ENCODE results near the gene HPSE2.

The HPSE2 gene

DNA sequence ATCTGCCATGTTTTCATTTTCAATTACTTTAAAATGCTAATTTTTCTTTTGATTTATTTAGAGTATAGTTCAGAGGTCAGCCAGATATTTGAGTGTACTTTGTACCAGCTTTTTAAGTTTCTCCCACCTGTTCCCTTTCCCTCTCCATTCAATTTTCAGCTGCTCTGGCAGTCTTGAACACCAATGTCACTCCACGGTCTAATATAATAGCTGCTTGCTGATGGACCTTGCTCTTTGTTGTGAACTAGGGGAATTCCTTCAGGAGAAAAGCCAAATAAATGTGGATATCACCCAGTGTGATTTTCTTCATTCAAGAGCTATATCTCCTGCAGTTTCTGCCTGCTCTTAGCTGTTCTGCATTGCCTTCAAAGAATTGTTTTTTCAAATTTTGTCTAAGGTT, 785.0 kb downstream of the HPSE2 start:
- in situ Hi-C loops (cut with MboI; ENCODE audit: low sequenced_read_pairs), result loop anchor here (25.0 kb wide), 2 partner anchors 212 to 587 kb away; no protein-coding TSS in a partner anchor

DNA sequence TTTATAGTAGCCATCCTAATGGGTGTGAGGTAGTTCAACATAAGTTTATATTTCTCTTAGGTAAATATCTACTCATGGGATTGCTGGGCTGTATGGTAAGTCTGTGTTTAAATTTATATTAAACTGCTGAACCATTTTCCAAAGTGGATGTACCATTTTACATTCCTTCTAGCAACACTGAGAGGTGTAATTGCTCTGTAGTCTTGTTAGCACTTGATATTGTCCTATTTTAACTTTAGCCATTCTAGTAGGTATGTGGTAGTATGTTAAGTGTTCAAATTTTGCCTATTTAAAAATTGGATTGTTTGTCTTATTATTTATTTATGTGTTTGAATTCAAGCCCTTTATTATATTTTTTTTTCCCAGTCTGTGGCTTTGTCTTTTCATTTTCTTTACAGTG, 786.4 kb downstream of the HPSE2 start:
- in situ Hi-C loops (cut with MboI; ENCODE audit: low sequenced_read_pairs), result no loop called here

DNA sequence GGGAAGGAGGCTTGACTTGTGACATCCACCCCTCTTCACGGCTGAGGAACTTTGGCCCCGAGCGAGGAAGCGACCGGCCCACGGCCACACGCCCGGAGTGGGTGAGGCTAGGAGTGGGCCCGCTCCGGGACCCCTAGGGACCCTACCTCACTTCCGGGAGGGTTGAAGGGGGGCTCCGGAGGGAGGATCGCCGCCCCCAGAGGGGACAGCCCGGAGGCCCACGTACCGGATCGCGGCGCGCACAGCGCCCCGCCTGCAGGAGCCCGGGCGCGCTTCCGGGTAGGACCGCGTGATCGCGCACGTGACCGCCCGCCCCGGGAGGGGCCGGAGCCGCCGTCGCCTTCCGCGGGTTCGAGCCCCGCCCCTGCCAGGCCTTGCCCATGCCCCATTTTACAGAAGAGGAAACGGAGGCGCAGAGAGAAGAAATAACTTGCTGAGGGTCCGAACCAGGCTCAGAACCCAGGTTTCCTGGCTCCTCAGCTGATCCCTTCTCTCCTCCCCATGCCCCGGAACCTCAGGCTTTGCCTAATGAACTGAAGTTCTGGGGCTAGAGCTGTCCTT, 788.9 kb downstream of the HPSE2 start, which contains the start of gene HPS1:
Gene HPS1 (minus strand): TSS at position 275 of the 561 bp plus-strand sequence. CDS start 3,695 bp downstream, outside the sequence.
- in situ Hi-C loops (cut with MboI; ENCODE audit: low sequenced_read_pairs), result no loop called here

DNA sequence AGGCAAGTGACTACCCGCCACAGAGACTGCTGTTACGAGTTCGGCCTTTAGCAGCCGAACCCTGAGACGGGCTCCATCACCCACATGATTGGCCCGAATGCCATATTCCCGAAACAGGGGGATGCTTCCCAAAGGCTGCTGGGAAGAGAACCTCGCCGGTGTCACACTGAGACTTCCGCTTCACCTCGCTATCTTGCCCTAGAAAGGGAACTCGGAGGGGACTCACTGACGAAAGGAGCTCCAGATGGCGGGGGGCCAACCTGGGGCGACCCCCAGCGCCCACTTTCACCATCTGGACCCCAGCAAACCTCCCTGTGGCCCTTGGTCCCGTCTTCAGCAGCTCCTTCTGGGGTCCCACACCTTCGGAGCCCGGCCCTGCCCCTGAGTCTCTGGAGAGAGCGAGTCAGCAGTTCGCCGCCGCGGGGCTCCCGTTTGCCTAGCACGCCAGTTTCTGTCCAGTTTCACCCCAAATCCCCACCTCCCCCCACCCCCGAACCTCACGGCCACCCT, 789.4 kb downstream of the HPSE2 start:
- in situ Hi-C loops (cut with MboI; ENCODE audit: low sequenced_read_pairs), result no loop called here

DNA sequence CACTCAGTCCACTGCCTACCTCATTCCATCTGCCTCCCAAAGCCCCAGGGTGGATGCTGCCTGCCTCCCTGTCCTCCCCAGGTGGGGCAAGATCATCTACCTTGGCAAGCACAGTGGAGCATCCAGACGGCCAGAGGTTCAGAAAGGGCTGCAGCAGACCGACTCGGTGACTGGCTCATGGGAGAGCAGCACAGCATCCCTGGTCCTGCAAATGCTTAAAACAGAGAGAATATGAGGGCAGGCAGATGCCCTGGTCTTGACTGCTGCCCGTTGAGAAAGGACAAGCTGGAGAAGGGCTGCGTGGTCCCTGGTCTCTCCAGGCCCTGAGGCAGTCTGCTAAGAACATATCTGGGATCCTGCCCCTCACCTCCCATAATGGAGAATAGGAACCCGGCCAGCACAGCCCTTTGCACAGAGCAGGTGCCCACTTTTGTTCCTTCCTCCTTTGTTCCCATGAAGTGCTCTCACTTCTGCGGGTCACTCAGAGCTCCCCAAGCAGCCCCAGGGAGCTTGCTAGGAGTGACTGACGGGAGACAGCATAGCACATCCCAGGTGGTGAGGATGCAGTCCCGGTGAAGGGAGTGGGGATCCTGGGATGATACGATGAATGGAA, 790.3 kb downstream of the HPSE2 start:
- in situ Hi-C loops (cut with MboI; ENCODE audit: low sequenced_read_pairs), result no loop called here

DNA sequence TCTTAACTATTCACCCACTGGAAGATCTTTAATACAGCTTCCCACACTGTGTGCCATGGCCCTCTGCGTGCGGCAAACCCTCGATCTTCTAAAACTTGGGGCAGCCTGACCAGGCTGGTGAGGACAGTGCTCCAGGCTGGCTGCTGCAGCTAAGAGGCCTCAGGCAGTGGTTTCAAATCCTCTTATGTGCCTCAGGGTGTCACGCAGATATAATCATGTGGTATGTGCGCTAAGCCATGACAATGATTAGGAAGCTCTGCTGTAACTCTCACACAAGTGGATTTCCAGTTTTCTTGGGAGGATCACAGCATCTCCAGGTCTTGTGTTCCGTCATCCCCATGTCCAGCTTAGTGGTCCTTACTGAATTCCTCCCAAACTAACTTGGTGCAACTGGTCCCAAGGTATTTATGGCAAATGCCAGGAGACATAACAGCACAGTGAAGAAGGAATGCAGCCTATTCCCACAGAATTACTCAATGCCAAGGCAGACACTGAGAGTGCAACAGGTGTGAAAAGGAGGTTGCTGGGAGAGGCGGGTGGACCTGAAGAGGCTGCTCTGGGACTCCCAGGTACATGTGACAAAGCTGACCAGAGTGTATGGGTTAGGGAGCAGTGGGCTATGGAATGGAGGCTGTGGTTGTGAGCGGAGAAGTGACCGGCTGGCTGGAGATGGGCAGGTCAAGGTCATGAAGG, 791.2 kb downstream of the HPSE2 start:
- in situ Hi-C loops (cut with MboI; ENCODE audit: low sequenced_read_pairs), result no loop called here

DNA sequence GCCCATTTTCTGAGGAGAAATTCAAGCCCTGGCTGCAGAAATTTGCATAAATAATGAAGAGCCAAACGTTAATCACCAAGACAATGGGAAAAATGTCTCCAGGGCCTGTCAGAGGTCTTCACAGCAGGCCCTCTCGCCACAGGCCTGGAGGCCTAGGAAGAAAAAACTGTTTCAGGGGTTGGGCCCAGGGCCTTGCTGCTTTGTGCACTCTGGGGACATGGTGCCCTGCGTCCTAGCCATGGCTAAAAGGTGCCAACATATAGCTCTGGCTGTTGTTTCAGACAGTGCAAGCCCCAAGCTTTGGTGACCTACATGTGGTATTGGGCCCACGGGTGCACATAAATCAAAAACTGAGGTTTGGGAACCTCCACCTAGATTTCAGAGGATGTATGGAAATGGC, 796.9 kb downstream of the HPSE2 start:
- in situ Hi-C loops (cut with MboI; ENCODE audit: low sequenced_read_pairs), result no loop called here

DNA sequence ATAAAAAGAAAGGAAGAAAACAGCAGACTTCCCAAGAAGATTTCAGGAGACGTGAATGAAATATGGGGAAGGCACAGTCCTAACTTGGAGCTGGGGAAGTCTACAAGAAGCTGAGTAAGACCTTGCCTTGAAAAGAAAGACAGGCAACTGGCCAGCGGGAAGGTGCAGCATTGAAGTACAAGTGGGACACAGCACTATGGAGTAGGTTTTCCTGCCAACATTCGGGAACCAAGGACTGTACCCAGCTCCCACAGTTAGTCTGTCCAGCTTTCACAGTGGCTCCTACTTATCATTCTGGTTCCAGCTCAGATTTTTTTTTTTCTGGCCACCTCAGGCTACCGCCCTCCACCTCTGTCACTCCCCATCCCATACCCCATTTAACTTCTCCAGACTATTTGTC, 798.9 kb downstream of the HPSE2 start:
- in situ Hi-C loops (cut with MboI; ENCODE audit: low sequenced_read_pairs), result no loop called here

DNA sequence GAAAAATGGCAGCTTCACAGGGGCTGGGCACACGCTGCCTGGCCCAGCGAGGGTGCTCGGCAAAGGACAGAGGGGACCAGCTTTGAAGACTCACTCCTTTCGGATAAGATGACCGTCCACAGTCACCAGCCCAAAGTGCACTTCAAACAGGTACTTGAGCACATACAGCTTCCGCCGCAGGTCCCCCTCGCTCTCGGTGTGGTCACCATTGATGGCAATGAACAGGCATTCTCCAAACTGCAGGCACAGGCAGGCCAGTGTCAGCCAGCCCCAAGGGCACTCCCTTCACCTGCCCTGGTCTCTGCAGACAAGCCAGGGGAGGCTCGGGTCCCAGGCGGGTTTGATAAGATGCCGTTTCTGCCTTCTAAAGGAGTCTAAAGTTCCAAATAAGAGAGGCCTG, 800.5 kb downstream of the HPSE2 start:
- in situ Hi-C loops (cut with MboI; ENCODE audit: low sequenced_read_pairs), result no loop called here

DNA sequence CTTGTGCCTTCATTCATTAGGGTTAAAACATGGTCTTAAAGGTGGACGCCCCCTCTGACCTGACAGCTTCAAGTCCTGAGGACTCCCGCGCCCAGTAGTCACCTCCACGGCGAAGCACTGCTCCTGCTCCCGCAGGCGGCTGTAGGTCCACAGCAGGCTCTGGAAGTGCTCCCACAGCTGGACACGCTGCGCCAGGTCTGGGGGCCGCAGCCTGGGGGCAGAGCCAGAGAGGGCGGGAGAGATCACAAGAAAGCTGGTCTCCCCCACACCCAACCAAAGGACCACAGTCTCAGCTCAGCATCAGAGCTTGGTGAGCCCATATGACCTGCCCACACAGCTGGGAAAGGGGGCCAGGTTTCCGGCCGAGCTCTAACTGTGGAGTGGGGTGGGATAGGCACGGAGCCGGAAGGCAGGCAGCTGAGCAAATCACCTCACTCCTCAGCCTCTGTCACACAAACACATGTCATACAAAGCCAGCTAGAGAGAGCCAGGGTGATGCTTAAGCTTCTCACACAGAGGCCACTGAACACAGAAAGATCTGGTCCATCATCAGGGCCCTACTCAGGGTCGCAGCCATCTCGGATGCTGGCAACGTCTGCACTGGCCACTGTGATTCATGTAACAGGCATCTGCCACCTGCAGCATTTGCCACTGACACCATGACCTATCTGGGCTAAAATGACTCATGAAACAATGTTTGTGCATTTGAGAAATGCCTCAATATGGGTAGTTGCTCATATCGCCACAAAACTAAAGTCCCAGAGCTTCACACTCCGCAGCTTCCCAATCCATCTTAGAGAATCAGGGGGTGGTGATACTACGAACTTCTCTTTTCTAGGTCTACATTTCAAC, 801.5 kb downstream of the HPSE2 start:
- in situ Hi-C loops (cut with MboI; ENCODE audit: low sequenced_read_pairs), result no loop called here

DNA sequence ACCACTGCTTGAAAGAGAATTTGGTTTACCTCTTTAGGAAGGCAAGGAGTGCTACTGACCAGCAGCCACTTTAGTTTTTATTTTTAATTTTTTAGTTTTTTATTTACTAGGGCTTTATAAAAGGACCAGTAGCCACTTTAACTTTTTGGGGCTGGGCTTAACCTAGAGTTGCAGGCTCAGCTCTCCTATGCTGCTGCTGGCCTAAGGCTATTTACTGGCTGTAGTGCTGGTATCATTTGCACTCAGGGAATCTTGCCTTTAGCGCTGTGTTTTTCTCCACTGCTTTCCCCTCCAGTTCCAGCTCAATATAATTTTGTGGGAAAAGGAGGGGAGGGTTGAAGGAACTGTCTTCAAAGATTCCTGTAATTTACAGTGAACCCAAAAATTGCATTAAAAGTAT, 802.3 kb downstream of the HPSE2 start:
- in situ Hi-C loops (cut with MboI; ENCODE audit: low sequenced_read_pairs), result no loop called here

DNA sequence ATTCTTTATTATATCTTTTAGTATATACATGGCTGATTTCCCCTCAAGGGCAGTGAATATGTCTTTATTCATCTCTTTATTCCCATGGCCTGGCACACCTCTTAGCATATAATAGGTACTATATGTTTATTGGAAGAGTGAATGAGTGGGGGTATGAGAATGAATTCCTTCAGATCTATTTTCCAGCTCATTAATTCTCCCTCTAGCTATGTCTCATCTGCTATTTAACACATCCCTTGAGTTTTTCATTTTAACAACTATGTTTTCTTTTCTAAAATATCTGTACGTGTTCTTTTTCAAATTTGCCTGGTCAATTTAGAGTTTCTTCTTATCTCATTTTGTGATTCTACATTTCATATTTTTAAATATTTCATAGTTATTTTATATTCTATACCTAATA, 803.3 kb downstream of the HPSE2 start:
- in situ Hi-C loops (cut with MboI; ENCODE audit: low sequenced_read_pairs), result no loop called here

DNA sequence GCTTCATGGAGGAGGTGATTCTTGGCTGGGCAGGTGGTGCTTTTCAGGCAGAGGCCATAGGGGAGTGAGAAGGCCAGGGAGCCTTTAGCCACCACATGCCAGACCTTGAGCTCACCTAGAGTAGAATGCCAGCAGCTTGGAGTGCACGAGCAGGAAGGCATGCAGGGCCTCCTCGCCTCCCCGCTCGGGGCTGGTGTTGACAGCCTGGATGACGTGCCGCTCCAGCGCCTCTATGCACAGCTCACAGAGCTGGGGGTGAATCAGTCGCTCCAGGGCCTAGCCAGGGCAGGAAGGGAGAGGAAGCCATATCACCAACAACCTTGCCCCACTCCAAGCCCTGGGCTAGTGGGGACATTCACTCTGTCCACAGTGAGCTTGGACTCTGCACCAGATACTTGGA, 804.6 kb downstream of the HPSE2 start:
- in situ Hi-C loops (cut with MboI; ENCODE audit: low sequenced_read_pairs), result no loop called here

DNA sequence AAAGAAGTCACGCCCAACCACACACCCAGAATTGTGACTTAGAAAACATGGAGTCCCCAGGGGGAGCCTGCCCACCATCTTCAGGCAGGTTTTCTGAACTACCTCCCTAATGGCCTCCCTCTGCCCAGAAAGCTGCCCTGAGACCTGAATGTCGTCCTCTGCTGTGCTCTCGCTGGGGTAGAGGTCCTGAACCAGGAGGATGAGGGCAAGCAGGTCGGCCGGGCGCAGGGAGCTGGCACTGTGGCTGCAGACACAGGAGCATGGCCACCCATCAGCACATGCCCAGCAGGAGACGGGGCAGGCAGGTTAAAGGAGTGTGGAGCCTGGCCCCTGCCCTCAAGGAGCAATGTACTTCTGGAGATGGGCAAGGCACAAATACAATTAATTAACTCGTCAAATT, 805.2 kb downstream of the HPSE2 start:
- in situ Hi-C loops (cut with MboI; ENCODE audit: low sequenced_read_pairs), result no loop called here

DNA sequence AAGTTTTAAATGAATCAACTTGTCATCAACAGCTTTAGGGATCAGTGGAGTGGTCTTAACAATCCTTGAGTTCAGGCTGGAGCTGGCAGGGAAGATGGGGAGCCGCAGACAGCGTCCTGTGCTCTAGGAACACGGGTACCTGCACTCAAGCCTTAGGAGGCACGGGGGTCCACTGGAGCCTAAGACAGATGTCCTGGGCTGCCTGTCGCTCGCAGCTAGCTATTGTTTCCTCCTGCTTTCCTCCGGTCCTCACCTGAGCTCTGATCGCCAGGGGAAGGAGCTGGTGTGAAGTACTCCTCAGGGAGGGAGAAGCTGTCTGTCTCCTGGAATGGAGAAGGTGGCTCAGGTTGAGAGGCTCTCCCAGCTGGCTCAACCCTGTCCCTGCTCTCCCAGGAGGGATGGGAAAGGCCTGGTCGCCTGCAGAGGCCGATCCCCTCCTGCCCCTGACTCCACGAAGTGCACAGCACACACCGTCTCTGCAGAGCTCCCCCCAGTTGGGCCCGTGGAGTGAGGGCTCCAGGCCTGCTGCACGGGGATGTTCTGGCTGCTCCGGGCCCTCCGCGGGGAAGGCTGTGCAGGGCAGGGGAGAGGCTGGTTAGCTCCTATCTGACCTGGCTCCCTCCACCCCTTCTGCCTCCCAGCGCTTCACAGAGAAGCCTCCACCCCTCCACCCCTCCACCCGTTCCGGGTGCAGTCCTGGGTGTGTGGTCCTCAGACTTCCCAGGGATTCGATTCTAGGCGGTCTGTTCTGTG, 806.2 kb downstream of the HPSE2 start:
- in situ Hi-C loops (cut with MboI; ENCODE audit: low sequenced_read_pairs), result no loop called here

DNA sequence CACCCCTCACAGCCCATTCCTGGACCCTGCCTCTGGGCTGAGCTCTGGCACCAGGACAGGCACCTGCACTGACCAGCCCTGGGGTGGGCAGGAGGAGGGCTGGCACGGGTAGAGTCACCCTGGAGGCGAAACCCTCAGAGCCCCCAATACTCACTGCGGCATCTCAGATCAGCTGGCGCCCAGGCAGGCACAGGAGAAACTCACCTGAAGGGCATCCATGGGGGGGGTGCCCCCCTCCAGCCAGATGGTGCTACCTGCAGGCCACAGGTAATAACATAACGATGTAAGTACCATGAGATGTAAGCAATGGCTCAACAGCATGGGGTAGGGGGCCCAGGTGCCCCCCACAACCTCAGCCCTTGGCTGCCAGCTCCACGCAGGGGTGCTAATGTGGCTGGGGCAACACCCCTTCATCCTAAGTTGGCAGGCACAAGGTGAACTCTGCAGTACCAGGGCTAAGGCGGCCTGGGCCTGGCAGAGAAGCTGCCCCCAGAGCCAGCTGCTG, 808.6 kb downstream of the HPSE2 start:
- in situ Hi-C loops (cut with MboI; ENCODE audit: low sequenced_read_pairs), result no loop called here

DNA sequence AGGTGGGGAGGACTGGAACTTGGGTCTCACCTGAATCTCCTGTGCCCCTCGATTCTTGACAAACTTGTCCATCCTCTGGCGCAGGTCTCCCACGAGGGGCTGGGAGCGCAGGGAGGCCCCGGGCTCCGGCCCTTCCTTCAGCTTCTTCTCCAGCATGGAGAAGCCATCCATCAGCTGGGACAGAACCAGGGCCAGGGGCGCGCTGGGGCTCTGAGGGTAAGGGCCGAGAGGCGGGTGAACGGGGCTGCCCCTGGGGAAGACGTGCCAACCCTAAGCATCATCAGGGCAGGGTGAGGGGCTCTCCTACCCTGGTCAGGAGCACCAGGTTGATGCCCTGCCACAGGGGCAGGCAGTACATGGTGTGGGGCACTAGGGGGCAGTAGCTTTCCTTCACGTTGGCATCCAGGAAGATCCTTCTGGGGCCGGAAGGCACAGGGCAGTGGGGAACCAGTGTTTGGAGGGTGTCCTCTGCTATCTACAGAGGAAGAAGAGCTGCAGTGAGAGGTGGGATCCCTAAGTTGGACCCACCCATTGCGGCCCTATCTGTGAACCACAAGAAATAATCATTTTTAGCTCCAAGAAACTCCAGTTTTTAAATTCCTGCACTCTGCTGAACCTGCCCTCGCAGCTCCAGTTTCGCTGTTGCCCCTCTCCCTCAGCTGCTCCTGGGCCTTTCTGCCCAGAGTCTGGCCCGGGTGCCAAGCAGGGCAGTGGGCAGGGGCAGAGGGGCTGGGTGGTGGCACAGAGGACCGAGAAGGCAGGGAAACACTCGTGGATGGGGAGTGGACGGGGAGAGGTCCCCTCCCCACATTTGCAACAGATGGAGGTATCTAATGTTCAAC, 809.9 kb downstream of the HPSE2 start:
- in situ Hi-C loops (cut with MboI; ENCODE audit: low sequenced_read_pairs), result no loop called here

DNA sequence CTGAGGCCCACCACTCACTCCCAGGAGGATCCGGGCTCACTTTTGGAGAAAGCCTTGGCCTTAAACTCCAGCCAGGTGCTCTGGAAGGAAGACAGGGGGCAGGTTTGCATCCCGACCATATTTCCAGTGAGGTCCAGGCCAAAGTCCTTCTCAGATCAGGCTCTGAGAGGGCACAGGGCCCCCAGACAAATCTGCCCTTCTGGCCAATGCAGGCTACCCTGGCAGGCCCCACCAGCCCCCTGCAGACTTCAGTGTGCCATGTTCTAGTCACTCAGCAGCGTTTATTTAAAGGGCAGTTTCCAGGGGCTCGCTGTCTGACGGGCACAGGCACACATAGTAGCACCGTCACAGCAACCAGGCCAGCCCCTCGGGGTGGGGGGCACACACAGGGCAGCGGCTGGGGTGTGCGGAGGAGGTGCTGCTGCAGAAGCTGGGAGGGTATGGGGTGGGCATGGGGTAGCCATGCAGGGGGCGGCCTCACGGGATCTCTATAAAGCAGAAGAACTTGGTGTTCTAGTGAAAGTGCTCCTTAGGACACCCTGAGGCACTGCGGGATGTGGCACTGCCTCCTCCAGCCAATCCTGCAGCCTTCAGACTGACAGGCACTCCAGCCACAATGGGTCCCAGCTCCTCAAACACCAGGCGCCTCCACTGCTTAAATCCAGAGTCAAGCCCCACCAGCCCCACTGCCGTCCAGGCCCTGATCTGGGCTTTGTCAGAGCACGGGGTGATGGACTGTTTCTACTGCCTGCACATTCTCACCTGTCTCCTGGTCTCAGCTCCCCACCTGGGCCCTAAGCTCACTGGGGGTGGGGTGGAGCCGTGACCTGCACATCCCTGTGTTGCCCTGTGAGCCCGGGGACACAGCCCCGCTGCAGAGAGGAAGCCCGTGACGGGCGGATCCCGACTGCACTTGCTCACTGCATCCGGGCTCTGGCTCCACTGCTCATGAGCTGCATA, 811.1 kb downstream of the HPSE2 start:
- in situ Hi-C loops (cut with MboI; ENCODE audit: low sequenced_read_pairs), result no loop called here

Data from HL-60/S4 (cell line).